IMR-90 (cell line): Measurements from ENCODE around the gene CASKIN1. TPM values are rescaled to one million over a fixed set of nuclear protein-coding genes. Genes with fewer than 3 reads are reported as not detected.

ENCODE experiments used
- ATAC-seq: fragments of 200-7000 bp; cut with Tn5 transposase; 2 replicates; pipeline ENCODE4 v1.9.1; 2020; ENCODE audit warnings: low read depth, mild to moderate bottlenecking, moderate library complexity
- BruUV-seq: library from RNA; stranded (reverse); fragments of 400-500 nt; replicated peaks from 2 replicates; lab custom pipeline; 2021; lab: Mats Ljungman, UMichigan
- CTCF ChIA-PET: fragments of 300-600 bp; formaldehyde crosslinking; extraction: SDS; loops from one replicate; lab custom pipeline; 2021; ENCODE audit warnings: antibody characterized with exemption; lab: Yijun Ruan, JAX
- POLR2A ChIA-PET: fragments of 300-600 bp; sonication (Branson Sonifier 250); formaldehyde crosslinking; loops from one replicate; lab custom pipeline; 2022; ENCODE audit warnings: antibody characterized with exemption; ENCODE audit not compliant: unreplicated experiment; lab: Charles Lee
- DNase-seq: peaks from one replicate; pipeline ENCODE4 v3.0.0; 2013
- H2AFZ ChIP-seq: replicated peaks from 2 replicates; pipeline ENCODE3; 2013; ENCODE audit warnings: low read length, mild to moderate bottlenecking; ENCODE audit not compliant: poor library complexity
- H2AK5ac ChIP-seq: 2 replicates; pipeline ENCODE4 v1.6.1; 2013; ENCODE audit warnings: low read depth, low read length, inconsistent platforms
- H2AK9ac ChIP-seq: replicated peaks from 2 replicates; pipeline ENCODE3; 2013; ENCODE audit warnings: mild to moderate bottlenecking, low read depth, low read length, moderate library complexity; ENCODE audit not compliant: poor library complexity
- H2BK120ac ChIP-seq: 2 replicates; pipeline ENCODE4 v1.6.1; 2013; ENCODE audit warnings: low read depth, low read length, inconsistent platforms
- H2BK15ac ChIP-seq: 3 replicates; pipeline ENCODE4 v1.6.1; 2013; ENCODE audit warnings: low read depth, low read length, inconsistent platforms
- H2BK20ac ChIP-seq: 2 replicates; pipeline ENCODE4 v1.6.1; 2013; ENCODE audit warnings: low read depth, mild to moderate bottlenecking, inconsistent platforms, low read length, moderate library complexity
- H2BK5ac ChIP-seq: 2 replicates; pipeline ENCODE4 v1.6.1; 2013; ENCODE audit warnings: mild to moderate bottlenecking, low read depth, low read length, inconsistent platforms; ENCODE audit not compliant: poor library complexity, severe bottlenecking
- H3K14ac ChIP-seq: replicated peaks from 2 replicates; pipeline ENCODE4 v1.6.1; 2013; ENCODE audit warnings: low read depth, low read length, inconsistent platforms
- H3K18ac ChIP-seq: 2 replicates; pipeline ENCODE4 v1.6.1; 2013; ENCODE audit warnings: low read depth, low read length, control low read depth
- H3K23ac ChIP-seq: 2 replicates; pipeline ENCODE4 v1.6.1; 2013; ENCODE audit warnings: low read depth, low read length, inconsistent platforms
- H3K27ac ChIP-seq: 2 replicates; pipeline ENCODE4 v1.5.1; 2013; ENCODE audit warnings: mild to moderate bottlenecking, control low read depth, low read length; ENCODE audit not compliant: insufficient read depth
- H3K27me3 ChIP-seq: 2 replicates; pipeline ENCODE4 v1.6.1; 2013; ENCODE audit warnings: low read length; ENCODE audit not compliant: control insufficient read depth, insufficient read depth
- H3K36me3 ChIP-seq: 2 replicates; pipeline ENCODE4 v1.6.1; 2013; ENCODE audit warnings: low read length, mixed read lengths; ENCODE audit not compliant: control insufficient read depth, insufficient read depth
- H3K4ac ChIP-seq: 2 replicates; pipeline ENCODE4 v1.6.1; 2013; ENCODE audit warnings: low read depth, low read length, inconsistent platforms
- H3K4me1 ChIP-seq: 2 replicates; pipeline ENCODE4 v1.6.1; 2013; ENCODE audit warnings: low read length, mixed read lengths; ENCODE audit not compliant: control insufficient read depth, insufficient read depth
- H3K4me2 ChIP-seq: 2 replicates; pipeline ENCODE4 v1.6.1; 2013; ENCODE audit warnings: low read depth, mild to moderate bottlenecking, control low read depth, low read length, moderate library complexity
- H3K4me3 ChIP-seq: 2 replicates; pipeline ENCODE4 v1.5.1; 2013; ENCODE audit warnings: low read depth, mild to moderate bottlenecking, control low read depth, low read length, moderate library complexity; ENCODE audit not compliant: insufficient read depth
- H3K56ac ChIP-seq: 2 replicates; pipeline ENCODE4 v1.6.1; 2013; ENCODE audit warnings: low read length, inconsistent platforms; ENCODE audit not compliant: insufficient read depth; ENCODE audit errors: extremely low read depth
- H3K79me1 ChIP-seq, 2 experiments: 2 replicates each; pipeline ENCODE4 v1.6.1; 2013; ENCODE audit warnings: low read length in 2 of 2, inconsistent platforms in 1 of 2, low read depth in 1 of 2
- H3K9ac ChIP-seq: 2 replicates; pipeline ENCODE4 v1.6.1; 2013; ENCODE audit warnings: low read depth, low read length, control low read depth
- H3K9me1 ChIP-seq: 2 replicates; pipeline ENCODE4 v1.6.1; 2013; ENCODE audit warnings: low read length, inconsistent platforms; ENCODE audit not compliant: insufficient read depth
- H3K9me3 ChIP-seq: 2 replicates; pipeline ENCODE4 v1.6.1; 2013; ENCODE audit warnings: low read length; ENCODE audit not compliant: control insufficient read depth, insufficient read depth
- H4K20me1 ChIP-seq: 2 replicates; pipeline ENCODE4 v1.6.1; 2013; ENCODE audit warnings: low read length, inconsistent platforms; ENCODE audit not compliant: insufficient read depth
- H4K5ac ChIP-seq: 2 replicates; pipeline ENCODE4 v1.6.1; 2013; ENCODE audit warnings: mild to moderate bottlenecking, low read depth, low read length, control low read depth
- H4K8ac ChIP-seq, 2 experiments: 2 replicates each; pipeline ENCODE4 v1.6.1; 2013; ENCODE audit warnings: low read depth in 2 of 2, low read length in 2 of 2, control low read depth in 1 of 2, inconsistent platforms in 1 of 2
- H4K91ac ChIP-seq: 2 replicates; pipeline ENCODE4 v1.6.1; 2013; ENCODE audit warnings: low read depth, low read length, inconsistent platforms; ENCODE audit not compliant: insufficient read depth
- MXI1 ChIP-seq: IDR thresholded peaks from 2 replicates; pipeline ENCODE4 v1.6.1; 2012; ENCODE audit warnings: low read depth, mild to moderate bottlenecking, low read length, moderate library complexity, borderline replicate concordance
- POLR2A ChIP-seq: IDR thresholded peaks from 2 replicates; pipeline ENCODE4 v1.6.1; 2012; ENCODE audit warnings: mild to moderate bottlenecking, low read depth, low read length
- WGBS, 2 experiments: methylation state at CpG; one replicate each; pipeline versions ENCODE4 v1.1.5 to v1.1.7; 2013; ENCODE audit warnings: missing lambda C conversion rate in 2 of 2; ENCODE audit not compliant: insufficient read length in 1 of 2; ENCODE audit errors: extremely low coverage in 2 of 2; 5-methylcytosine and 5-hydroxymethylcytosine counted together
- dilution Hi-C: fragments of 300-500 bp; cut with HindIII; formaldehyde crosslinking; loops from one replicate; pipeline ENCODE4 v1.14.3; 2018; ENCODE audit warnings: low sequenced_read_pairs; ENCODE audit not compliant: unreplicated experiment
- in situ Hi-C: fragments of 300-500 bp; cut with MboI; formaldehyde crosslinking; loops from 3 replicates; pipeline ENCODE4 v1.14.3; 2019; ENCODE audit warnings: low sequenced_read_pairs, inconsistent platforms, mixed read lengths
- intact Hi-C: fragments of 100-400 bp; cut with micrococcal nuclease; formaldehyde crosslinking; loops from 2 replicates; pipeline ENCODE4 v1.10.0; 2022
- polyA plus RNA-seq, 3 experiments: library from polyadenylated mRNA; depleted of rRNA; stranded (reverse); fragments of >200 nt; gene quantifications; 2 replicates each; pipeline ENCODE4 v1.2.3, GENCODE V29; 2012; ENCODE audit warnings: low replicate concordance in 1 of 3
- total RNA-seq: library from RNA; depleted of rRNA; stranded (reverse); fragments of >200 nt; gene quantifications from 2 replicates; pipeline ENCODE4 v1.2.3, GENCODE V29; 2012

Gene CASKIN1
- total and polyA plus RNA-seq, 2 of the 4 experiments (the other 2 are of a cell fraction), result 0.05 TPM; not detected in 1

DNA sequence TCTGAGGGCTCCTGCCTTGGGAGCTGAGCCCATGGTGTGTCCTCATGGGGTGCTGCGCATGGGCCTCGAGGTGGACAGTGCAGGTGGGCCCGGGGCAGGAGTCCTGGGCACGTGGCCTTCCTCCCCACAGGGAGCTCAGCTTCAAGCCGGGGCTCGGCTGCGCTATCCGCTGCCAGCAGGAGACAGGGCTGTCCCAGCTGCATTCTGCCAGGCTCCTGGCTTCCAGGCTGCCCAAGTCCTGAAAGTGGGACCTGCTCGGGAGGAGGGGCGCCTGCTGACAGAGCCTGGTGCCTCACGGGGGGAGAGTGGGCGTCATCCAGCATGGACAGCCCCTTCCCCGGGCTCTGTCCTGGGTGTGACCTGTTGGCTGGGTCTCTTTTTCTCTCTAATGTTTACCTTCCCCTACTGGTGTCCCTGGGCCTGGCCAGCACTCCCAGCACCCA is 33.7 kb downstream of the CASKIN1 start:
- 95% methylated on average over 3 of the region's 13 CpGs; no CpG with 5 or more reads in 1 of the 2 experiments for whole genome bisulfite sequencing, 2 experiments
- H4K20me1 ChIP-seq, result peaks cover 72% of the 10 kb centered on the region
- TF ChIP-seq POLR2A, result no peak
- no peak for TF ChIP-seq MXI1
- intact Hi-C loops, result no loop called here
- H2BK15ac ChIP-seq, result no peak overlapping the region
- H3K79me1 ChIP-seq, result peaks cover 0 to 64% of the 10 kb centered on the region in 2 experiments; a peak in 3 of 4 replicates
- no peak overlapping the region for H3K14ac ChIP-seq
- no peak overlapping the region for H4K91ac ChIP-seq
- CTCF ChIA-PET, result no interaction called here
- POLR2A ChIA-PET, result no interaction called here
- no peak overlapping the region for H3K23ac ChIP-seq
- no peak overlapping the region for H3K27ac ChIP-seq
- no peak overlapping the region for H4K8ac ChIP-seq
- DNase-seq (no peak), ATAC-seq (no peak)
- H3K4me1 ChIP-seq, result peaks cover 28% of the 10 kb centered on the region
- no peak overlapping the region for H3K56ac ChIP-seq
- no peak overlapping the region for H4K5ac ChIP-seq
- H2BK5ac ChIP-seq, result no peak overlapping the region
- H2AFZ ChIP-seq, result peak overlapping the region; percentile 33
- no TSS peak for BruUV-seq
- H3K4ac ChIP-seq, result no peak overlapping the region
- dilution Hi-C loops, result no loop called here
- no peak overlapping the region for H3K4me2 ChIP-seq
- H3K9me1 ChIP-seq, result 0 out of 2 replicates have a peak, but pooled peaks cover 2% of the 10 kb centered on the region
- H2BK120ac ChIP-seq, result no peak overlapping the region
- no peak overlapping the region for H2AK5ac ChIP-seq
- no peaks in the 10 kb centered on the region for H3K9me3 ChIP-seq
- H2AK9ac ChIP-seq, result no peak overlapping the region
- no peak overlapping the region for H3K18ac ChIP-seq
- H3K36me3 ChIP-seq, result peaks cover 23% of the 10 kb centered on the region
- in situ Hi-C loops, result no loop called here
- no peak overlapping the region for H2BK20ac ChIP-seq
- H3K9ac ChIP-seq, result no peak overlapping the region
- no peaks in the 10 kb centered on the region for H3K27me3 ChIP-seq
- H3K4me3 ChIP-seq, result no peak overlapping the region
